GM21526 (cell line): ENCODE measurements around the gene ASPSCR1.
A peak's percentile ranks its signal among the peaks of the same experiment; 100 is the strongest.

Experiments
- ATAC-seq: cut with Tn5 transposase; IDR thresholded peaks from one replicate; pipeline ENCODE4 v1.9.1; 2021; ENCODE audit warnings: moderate library complexity; ENCODE audit not compliant: unreplicated experiment, low FRiP score

The ASPSCR1 gene, protein sequence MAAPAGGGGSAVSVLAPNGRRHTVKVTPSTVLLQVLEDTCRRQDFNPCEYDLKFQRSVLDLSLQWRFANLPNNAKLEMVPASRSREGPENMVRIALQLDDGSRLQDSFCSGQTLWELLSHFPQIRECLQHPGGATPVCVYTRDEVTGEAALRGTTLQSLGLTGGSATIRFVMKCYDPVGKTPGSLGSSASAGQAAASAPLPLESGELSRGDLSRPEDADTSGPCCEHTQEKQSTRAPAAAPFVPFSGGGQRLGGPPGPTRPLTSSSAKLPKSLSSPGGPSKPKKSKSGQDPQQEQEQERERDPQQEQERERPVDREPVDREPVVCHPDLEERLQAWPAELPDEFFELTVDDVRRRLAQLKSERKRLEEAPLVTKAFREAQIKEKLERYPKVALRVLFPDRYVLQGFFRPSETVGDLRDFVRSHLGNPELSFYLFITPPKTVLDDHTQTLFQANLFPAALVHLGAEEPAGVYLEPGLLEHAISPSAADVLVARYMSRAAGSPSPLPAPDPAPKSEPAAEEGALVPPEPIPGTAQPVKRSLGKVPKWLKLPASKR

GRCh38 chr17:81977211-81977808 lies at the start of gene ASPSCR1:
TSS of gene ASPSCR1 (plus strand) at chr17:81977629. CDS start at chr17:81977647, 18 bp downstream.
- peak; percentile 67 for ATAC-seq

GRCh38 chr17:81927653-81928543 lies 49.5 kb upstream of the ASPSCR1 start, which contains the start of gene MAFG:
TSS of gene MAFG (minus strand) at chr17:81927735. CDS start at chr17:81923185, 4,550 bp downstream.
- ATAC-seq: peak; percentile 45

GRCh38 chr17:81928544-81929252 lies 48.7 kb upstream of the ASPSCR1 start:
- no peak for ATAC-seq

GRCh38 chr17:81929253-81930141 lies 47.9 kb upstream of the ASPSCR1 start:
- ATAC-seq: no peak

DNA sequence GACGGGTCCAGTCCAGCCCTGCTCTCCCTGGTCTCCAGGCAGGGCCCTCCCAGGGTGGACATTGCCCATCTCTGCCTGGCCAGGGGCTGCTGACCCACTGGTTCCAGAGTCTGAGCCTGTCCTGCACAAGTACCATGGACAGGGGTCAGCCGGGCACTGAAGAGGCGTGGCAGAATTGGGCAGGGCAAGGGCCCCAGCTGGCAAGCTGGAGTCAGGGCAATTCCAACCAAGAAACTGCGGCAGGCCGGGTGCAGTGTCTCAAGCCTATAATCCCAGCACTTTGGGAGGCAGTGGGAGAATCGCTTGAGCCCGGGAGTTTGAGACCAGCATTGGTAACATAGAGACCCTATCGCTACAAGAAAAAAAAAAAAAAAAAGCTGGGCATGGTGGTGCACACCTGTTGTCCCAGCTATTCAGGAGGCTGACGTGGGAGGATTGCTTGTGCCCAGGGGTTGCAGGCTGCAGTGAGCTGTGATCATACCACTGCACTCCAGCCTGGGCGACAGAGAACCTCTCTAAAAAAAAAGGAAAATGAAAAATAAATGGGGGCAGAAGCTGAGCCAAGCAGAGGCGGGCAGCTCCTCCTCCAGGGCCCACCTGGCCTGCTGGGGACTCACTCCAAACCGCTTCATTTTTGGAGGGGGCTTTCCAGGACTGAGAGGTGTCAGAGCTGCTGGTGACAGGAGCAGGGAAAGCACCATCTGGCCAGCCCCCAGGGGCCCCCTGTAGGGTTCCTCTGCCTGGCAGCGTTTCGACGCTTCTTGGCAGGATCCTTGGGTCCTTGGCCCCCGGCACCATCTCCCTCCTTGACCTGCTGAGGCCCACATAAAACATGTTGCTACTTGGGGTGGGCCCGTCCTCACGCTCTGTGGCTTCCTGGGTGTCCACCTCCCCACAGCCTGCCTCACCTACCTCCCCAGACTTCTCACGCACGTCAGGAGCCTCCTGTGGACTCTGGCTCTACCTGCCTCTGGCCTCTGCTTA lies 47.0 kb upstream of the ASPSCR1 start:
- ATAC-seq: no peak

DNA sequence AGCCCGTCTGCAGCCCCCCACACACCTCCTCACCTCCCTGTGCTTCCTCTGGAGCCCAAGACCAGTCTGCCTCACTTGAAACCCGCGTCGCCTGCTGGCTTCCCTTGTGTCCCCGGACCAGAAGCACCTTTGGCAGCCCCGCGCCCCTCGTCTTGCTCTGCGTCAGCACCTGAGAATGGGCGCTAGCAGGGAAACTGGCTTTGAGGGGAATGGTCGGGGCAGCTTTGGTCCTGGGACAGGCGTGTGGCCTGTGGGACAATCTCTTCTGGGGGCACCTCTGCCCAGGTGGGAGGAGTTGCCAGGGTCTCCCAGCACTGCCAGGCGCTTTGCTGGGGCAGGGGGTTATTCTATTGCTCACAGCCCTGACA lies 46.3 kb upstream of the ASPSCR1 start:
- no peak for ATAC-seq

DNA sequence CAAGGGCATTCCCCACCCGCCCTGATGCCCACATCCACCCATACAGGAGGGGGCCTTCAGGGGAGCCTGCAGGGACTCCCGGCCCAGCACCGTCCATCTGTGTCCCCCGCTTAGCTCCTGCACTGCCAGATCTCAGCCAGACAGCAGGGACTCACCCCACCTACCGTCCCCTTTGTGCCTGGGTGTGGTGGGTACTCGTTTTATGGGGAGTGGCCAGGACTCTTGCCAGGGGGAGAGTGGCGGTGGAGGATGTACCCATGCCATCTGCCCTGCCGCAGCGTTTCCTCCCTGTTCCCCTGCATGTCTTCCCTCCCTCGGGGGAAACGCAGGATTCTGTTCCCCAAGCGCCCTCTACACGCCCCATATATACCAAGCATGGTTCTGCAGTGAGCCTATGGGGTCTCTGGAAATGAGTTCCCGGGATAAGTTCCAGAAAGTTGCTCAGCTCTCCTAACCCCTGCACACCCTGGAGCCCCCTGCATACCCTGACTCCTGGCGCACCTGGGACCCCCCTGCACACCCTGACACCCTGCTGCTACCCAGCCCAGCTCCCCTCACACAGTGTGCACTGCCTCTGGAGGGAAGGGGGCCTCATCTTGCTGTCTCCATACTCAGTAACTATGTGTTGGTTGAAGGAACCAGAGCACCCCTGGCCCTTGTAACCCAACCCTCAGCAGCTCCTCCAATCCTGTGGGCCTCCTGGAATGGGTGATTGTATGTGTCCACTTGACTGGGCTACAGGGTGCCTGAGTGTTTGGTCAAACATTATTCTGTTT lies 45.7 kb upstream of the ASPSCR1 start:
- ATAC-seq: no peak

DNA sequence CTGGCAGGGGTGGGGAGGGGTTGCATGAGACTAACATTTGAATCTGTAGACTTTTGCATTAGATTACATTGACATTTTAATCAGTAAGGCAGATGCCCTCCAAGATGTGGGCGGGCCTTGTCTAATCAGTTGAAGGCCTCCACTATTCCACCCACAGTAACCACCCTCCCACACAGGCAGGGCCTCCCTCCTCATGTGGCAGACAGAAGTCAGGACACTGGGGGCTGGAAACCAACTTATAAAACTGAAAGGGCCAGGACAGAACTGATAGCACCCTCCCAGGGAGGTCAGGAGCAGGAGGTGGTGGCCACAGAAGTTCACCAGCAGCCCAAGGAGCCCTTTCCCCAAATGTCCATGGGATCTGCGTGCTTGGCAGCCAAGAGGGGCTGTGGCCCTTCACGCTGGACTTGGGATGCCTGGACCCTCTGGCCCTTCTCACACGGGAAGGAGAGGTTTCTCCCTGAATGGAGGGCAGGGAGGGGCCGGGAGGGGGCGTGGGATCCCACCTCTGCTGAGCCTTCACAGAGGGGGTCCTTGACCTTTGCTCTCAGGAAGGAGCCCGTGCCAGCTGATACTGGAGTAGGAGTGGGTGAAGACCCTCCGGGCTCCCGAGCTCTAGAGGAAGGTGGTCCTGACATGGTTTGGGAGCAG lies 45.0 kb upstream of the ASPSCR1 start:
- ATAC-seq: no peak

- no peak for ATAC-seq
Measured at GRCh38 chr17:81933178-81933699, 44.2 kb upstream of the ASPSCR1 start.

GRCh38 chr17:81934098-81934757 lies 43.2 kb upstream of the ASPSCR1 start:
- no peak for ATAC-seq

GRCh38 chr17:81934850-81935708 lies 42.4 kb upstream of the ASPSCR1 start:
- no peak for ATAC-seq

DNA sequence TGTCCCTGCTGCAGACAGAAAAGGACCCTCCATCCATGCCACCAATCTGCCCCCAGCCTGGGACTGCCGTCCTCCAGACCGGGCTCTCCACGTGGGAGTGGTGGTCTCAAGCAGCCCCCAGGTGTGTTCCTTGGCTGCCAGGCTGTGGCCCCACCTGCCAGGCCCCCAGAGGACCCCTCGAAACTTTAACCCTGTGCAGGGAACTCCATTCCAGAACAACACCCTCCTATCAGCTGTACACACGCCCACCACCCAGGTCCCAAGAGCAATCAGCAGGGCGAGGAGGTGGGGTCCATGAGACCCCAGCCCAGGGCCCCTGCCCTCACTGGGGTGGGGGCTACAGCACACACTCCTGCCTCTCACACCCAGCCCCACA lies 41.7 kb upstream of the ASPSCR1 start:
- no peak for ATAC-seq

DNA sequence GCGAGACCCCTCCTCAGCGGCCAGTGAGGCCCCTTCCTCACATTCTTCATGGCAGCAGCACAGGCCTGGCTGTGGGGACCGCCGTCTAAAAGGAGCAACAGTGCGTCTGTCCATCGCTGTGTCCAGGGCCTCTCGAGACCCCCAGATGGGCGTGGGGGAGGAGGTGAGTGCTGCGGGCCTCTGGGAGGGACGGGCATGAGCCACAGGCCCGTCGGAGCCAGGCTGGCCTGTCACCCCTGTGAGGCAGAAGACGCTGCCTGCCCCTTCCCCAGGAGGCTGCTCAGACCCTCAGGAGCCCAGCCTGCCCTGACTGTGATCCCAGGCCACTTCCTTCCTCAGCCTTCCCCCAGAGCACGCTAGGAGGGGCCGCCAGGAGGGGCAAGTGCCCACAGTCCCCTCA lies 38.2 kb upstream of the ASPSCR1 start:
- ATAC-seq: no peak

GRCh38 chr17:81939881-81940385 lies 37.5 kb upstream of the ASPSCR1 start:
- no peak for ATAC-seq
